Stimulated activated CD4-positive, alpha-beta T cell treated with anti-CD3 and anti-CD28 coated beads, Interleukin-12 subunit alpha, Interleukin-12 subunit beta, amount 100 ng/mL, for 4 hours (primary cell): ENCODE results near the gene SLC22A23.
"Not testable (repeated sequence)": the region's sequence is repeated elsewhere in the genome, so short reads cannot be mapped to it uniquely, and the experiment has no call there.

Source experiments
- DNase-seq: peaks from one replicate; pipeline ENCODE4 v3.0.0-alpha.2; 2020

Gene SLC22A23

DNA sequence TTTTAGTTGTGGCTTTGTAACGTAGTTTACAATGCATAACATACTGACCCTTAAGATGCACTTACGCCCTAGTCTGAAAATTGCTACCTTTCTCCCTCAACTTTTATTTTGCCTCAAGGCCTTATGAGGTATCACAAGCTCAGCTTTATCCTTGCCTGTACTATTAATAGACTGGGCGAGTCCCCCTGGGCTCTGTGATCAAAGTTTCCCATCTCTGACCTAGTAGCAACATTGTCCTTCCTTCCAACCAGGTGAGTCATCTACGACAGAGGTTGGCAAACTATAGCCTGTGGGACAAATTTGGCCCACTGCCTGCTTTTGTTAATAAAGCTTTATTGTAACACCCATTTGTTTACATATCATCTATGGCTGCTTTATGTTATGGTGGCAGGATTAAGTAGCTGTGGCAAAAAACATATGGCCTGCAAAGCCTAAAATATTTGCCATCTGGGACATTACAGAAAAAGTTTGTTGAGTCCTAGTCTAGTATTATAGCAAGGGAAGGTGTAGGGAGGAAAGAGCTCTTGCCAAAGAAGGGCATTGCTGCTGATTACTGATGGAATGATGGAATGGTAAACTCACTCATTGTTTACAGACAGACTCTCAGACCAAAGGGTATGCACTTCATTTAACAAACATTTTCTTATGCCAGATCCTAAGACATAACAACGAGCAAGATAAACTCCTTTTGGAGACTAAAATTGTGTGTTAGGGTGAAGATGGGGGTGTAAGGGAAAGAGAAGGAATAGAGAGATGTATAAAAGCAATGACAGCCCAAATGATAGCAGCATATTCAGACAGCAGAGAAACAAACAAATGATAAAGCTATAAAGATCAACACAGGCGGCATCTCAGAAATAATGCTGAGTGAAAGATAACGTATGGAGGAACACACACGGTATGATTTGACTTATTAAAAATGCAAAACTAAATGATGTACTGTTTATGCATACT lies 74.2 kb downstream of the SLC22A23 start:
- no peak for DNase-seq

DNA sequence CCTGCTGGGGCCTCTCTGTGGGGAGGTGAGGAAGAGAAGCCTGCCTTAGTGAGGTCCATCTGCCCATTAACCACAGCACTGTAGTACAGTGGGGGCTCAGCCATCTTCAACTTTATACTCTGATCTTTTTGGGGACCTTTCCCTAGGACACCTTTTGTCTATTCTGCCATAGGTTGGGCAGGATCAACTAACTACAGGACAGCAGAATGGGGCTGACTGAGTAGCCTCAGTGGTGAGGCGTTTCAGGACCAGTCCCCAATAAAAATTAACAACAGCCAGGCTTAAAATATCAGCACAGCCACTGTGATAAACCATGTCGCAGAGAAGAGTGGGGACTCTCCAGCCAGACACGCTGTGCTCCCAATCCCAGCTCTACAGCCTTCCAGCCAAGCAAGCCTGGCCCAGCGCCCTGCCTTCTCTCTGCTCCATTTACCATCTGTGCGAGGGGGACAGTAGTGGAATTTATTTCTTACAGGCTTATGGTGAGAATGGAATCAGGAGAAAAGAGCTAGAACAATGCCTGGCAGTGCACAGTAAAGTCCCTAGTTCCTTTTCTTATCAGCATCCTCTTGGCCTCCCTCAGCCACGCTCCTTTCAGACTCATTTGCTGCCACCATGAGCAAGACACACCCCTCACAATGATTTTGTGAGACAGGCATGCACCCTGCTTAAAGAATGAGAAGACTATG lies 75.5 kb downstream of the SLC22A23 start:
- no peak for DNase-seq

DNA sequence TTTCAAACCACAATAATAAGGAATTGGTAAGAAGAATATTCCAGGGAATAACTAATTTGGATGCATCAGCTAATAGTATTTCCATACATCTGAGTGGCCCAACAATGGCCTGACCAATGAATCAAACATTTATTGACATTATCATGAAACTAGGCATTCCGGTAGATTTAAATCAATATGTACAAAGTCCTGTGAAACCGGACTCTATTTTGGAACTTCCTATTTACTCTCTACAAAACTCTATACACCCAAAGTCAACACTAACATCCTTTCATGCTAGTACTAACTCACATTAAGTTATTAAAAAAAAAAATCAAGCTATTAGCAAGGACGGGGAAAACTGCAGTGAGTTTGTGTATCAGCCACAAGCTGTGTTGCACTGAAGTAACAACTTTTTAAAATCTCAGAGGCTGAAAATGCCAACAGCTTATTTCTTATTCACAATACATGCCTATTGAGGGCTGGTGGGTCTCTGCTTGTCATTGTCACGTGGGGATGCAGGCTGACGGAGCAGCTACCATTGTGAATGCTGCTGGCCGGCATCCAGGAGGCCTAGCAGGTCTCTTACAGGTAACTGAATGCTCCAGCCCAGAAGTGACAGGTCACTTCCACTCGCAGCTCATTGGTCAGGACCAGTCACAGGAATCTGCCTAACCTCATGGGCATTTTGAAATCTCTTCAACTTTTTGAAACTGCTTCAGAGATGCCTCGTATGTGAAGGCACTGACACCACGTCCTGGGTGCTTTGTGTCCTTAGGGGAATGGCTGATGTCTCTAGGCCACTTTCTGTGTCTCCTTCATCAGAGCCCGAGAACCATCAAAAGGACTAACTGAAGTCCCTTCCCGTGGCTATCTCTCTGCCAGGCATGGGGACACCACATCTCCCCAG lies 76.3 kb downstream of the SLC22A23 start:
- no peak for DNase-seq

DNA sequence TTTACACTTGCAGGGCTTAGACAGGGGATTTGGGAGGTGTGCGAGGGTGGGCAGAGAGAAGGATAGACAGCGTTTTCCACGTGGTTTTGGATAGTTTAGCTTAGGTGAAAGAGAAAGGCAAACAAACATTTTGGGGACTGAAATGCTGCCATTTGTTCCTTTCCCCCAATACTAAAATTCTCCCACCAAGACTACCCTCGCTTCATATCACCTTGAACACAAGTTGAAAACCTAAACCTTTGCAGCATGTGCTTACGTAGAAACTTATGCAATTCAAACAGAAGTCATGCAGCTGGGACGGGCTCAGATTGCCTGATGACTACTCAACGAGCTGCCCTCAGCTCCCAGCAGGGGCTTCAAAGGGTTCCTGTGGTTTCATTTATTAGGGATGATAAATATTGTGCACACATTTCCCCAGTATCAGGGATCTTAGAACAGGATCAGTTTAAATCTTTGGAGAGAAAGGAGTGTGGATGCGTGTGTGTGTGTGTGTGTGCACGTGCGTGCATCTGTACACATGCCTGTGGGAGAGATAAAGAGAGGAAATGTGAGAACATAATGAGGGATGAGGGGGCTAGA lies 77.3 kb downstream of the SLC22A23 start:
- DNase-seq: no peak

DNA sequence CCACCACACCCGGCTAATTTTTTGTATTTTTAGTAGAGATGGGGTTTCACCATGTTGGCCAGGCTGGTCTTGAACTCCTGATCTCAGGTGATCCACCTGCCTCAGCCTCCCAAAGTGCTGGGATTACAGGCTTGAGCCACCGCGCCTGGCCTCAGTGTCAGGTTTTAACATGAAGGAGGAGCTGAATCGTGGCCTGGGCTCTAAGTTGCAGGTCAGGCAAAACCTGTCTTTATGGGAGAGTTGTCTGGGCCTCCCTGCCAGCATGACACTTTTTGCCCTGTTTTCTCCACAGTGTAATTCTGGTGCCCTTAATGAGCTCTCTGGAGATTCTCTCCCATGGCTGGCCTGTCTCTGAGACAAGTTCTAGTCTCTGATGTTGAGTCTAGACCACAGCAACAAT lies 78.0 kb downstream of the SLC22A23 start:
- not testable (repeated sequence) for DNase-seq

DNA sequence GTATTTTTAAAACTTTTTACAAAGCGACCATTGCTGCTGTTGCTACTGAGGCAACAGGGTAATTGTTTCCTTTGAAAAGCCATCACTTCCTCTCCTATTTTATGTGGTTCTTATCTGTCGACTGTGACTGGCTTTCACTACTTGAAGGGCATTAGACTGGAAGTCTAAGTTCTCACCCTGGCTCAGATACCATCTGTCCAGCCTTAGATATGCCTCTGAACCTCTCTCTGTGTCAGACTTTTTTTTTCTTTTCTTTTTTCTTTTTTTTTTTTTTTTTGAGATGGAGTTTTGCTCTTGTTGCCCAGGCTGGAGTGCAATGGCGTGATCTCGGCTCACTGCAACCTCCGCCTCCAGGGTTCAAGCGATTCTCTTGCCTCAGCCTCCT lies 78.5 kb downstream of the SLC22A23 start:
- not testable (repeated sequence) for DNase-seq

DNA sequence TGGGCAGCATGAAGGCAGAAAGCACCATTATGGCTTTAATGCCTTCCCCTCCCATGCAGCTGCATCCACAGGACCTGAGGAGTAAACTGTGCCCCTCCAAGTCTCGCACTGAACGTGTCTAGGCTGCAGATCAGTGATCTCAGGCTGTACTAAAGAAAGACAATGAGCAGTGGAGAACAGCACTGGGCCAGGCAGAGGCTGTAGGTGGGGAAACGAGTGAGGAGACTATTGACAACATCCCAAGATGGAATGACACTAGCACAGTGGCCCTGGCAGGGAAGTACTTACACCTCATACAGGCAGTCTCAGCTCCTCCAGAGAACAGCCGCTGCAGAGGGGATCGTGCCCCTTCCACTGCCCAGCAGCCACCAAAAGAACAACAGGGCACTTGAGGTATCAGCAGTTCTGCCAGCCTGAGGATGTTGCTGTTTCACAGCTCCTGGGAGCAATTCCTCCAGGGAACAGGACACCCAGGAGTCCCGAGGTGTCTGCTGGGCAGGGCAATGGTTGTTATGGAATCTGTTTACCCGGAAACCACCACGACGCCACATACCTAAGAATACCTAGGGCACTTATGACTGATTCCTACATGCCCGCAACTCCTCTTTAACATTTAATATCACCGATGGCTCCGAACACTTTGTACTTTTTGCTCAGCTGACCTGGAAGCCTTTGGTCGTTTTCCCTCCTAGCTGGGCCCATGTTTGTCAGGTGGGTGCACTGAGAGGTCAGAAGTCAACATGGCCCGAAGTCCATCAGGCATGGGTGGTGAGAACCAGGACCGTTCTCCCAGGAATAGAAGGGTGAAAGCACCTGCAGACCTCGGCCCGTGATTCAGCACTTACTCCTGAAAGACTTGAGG lies 79.1 kb downstream of the SLC22A23 start:
- DNase-seq: no peak

DNA sequence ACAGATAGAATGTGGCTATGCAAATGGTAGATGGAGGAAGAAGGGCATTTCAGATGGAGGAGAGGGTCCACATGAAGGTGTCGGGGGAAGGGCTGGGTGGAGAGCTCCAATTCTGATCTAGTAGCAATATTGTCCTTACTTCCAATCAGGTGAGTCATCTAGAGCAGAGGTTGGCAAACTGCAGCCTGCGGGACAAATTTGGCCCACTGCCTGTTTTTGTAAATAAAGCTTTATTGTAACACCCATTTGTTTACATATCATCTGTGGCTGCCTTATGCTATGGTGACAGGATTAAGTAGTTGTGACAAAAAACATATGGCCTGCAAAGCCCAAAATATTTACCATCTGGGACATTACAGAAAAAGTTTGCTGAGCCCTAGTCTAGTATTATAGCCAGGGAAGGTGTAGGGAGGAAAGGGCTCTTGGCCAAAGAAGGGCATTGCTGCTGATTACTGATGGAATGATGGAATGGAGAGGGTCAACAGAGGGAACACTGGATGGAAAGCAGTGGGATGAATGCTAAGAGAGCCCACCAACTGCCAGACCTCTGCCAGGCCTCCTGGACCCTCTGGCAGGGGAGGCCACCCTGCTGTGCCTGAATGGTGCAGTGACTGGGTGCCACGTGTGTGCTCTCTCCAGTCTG lies 79.8 kb downstream of the SLC22A23 start:
- no peak for DNase-seq

DNA sequence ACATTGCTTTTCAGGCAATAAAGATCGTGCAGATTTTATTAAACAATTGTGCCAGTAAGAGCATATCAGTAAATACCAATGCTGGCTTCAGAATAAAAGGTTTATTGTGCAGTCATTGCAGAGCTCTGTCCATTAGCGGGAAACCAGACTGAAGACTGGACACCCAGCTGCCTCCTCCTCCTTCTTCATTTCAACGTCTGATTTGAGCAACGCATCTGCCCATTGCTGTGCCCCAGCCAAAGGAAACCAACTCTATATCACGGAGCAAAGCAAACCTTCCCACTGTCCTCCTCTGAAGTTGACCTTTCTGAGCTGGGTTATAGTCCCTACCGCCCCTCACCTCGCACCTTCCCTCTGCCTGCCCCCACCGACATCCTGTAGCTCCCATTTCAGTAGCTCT lies 80.8 kb downstream of the SLC22A23 start:
- no peak for DNase-seq

DNA sequence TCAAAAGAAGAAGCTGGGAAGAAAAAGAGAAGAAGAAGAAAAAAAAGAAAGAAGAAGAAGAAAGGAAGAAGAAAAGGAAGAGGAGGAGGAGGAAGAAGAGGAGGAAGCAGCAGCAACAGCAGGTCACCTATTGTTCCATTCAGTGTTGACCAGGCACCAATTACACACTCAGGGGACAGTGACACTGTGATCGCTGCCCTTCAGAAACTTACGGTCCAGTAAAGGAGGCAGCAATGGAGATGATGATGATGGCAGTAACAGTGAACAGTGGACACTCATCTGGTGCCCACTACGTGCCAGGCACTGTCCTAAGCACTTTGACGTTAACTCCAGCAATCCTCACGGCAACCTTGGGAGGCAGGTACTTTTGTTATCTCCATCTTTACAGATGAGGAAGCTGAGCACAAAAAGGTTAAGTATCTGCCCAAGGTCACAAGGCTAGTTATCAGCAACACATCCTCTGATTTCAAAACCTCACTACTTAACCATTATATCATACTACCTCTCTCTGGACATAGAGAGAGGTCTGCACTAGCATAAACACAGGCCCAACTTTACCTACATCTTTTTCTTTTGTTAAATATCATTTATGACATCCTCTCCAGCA lies 83.2 kb downstream of the SLC22A23 start:
- no peak for DNase-seq

DNA sequence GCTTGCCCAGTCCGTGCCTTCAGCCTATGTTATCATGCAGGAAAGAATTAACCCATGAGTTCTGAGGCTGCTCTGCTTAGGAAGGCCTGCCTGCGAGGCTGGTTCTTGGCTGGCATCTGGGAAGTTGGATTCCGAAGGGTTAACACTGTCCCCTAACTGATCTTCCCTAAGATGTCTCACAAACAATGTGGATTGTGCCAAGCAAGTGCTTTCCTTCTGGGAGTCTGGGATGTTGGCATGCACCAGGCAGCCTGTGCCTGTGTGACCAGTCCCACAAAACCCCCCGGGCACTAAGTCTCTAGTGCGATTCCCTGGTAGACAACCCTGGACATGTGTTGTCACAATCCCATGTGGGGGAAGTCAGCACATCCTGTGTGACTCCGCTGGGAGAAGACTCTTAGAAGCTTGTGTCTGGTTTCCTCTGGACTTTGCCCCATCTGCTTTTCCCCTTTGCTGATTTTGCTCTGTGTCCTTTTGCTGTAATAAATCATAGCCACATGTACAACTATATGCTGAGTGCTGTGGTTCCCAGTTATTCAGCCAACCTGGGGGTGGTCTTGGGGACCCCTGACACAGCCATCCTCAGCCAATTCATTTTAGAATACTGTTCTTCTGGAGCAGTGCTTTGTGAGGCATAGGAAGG lies 83.8 kb downstream of the SLC22A23 start:
- DNase-seq: no peak

DNA sequence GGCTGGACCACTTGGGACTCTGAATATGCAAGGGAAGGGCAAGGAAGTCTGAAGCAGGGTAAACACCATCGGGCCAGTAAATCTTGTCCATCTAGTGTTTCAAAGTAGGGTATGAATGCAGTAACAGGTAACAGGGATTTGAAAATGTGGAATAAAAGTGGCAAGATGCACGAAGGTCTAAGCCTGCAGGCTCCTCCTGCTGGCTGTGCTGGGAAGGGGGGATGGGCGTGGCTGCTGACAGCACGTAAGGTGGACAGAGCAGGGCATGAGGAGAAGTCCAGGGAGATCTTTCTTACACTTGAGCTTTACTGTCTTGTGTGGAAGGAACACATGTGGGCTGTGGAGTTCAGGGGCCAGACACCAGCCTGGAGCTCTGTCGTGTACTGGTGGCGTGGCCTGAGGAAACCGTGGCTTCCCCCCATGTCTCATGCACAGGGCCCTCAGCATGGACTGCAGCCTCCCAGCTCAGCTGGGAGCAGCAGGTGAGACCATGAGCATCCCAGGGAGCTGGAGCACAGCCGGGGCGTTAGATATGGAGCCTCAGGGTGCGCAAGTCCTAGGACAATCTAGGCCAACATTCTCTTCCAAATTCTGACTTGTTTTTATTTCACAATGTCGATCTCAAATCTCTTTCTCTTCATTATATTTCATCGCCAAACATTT lies 84.5 kb downstream of the SLC22A23 start:
- DNase-seq: no peak

DNA sequence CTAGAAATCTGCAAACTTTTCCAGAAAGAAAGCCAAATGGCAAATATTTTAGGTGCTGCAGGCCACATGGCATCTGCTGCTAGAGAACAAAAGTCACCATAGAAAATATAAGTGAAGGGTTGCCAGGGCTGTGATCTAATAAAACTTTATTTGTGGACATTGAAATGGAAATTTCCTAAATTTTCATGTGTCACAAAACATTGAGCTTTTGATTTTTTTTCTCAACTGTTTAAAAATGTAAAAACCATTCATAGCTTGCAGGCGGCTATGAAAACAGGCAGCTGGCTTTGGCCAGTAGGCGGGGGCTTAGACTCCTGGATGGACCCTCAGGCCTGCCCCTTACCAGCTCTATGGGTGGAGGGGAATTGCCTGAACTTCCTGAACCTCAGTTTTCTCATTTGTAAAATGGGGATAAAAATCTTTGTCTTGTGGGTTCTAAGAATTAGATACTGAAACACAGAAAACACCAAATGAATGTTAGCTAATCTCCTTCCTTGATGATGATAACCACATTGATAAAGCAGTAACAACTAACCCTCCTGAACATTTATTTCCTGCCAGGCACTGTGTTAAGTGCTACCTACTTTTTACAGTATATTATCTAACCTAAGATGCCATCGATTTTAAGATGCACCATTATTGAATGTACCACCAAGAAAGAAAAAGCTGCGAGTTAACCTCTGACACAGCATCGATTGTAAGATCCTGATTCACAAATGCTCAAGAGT lies 85.5 kb downstream of the SLC22A23 start:
- no peak for DNase-seq

DNA sequence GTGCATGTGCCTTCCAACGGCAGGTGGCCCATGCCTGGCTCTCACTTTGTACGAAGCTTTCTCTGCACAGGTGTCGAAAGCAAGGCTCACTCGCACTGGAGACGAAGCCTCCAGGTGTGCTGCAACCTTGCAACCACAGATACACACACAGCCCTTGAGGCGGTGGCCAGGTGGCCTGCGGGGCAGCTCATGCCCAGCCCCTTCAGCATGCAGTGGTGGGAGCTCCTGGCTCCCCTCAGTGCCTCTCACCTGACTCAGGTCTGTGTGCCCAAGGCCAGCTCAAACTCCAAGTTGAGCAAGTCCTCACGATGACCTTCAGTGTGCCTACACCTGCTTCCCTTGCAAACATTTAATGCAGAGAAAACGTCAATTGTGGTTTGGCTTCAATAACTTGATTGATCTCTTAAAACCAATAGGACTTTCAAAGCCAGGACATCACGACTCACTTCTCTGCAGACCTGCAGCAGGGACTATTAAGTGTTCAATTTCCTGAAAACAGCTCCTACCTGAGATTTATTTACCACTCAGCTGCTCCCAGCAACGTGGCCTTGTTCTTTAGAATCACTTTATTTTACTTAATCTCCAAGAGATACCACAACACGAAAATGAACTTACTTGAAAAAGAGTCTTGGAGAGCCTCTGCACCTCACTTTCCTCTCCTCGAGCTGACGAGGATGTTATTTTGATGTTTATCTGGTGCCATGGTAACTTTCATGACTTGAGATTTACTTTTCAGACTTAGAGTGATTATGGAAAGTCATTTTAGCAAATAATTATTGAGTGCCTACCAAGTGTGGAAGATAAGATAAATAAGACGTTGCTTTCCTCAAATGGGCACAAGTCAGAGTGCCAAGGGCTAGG lies 86.3 kb downstream of the SLC22A23 start:
- no peak for DNase-seq

DNA sequence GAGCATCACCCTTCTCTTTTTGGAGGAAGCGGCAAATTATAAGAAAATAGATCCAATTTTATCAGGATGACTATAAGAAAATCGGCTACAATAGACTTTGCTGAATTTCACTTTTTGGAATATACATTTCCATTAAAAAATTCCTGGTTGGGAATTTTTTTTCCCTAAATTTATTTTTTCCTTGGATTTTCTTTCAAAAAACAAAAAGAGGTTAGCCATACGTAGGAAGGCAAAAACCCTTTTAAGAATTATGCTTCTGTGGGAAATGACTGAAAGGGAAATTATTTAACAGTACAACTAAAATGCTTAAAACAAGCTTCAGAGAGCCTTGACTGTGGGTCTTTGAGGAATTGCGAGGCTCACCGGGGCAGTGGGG lies 86.9 kb downstream of the SLC22A23 start:
- no peak for DNase-seq

DNA sequence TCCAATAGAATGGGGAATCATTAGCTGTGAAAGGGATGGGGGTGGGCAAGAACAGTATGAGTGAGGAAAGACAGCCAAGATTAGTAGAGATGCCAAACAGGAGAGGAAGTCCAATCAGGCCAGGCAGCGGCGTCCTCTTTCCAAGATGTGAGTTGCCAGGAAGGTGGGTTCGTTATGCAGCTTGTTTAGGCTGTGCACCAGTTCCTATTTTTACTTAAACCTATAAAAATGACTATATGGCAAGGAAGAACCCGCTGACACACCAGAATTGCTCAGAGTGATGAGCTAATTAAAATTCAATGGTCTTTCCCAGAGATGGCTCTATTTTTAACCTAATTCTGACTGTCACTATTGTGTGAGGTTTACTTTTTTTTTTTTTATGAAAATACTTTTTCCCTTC lies 88.2 kb downstream of the SLC22A23 start:
- DNase-seq: no peak

DNA sequence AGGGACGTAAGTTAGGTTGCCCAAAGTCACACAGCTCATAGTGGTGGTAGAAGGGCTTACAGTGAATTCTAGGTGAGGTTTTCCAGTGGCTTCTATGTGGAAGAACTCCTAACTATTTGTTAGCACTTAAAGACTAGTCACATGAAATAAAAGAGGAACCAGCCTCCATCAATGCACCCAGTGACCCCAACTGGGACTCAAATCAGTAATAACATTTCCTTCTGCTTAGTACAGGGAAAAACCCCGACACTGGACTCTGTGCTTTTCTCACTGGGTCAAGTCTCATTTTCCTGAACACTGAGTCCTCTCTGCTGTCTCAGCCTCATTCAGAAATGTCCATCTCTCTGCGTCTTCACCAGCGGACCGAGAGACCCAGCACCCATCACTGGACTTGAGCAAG lies 89.2 kb downstream of the SLC22A23 start:
- DNase-seq: no peak
